HepG2 (cell line): ENCODE results near the gene DHX16. TPM values are rescaled to one million over a fixed set of nuclear protein-coding genes. Genes with fewer than 3 reads are reported as not detected.
A peak's percentile ranks its signal among the peaks of the same experiment; 100 is the strongest.

Experiments
- FOXK1 ChIP-seq: sonication (generic); formaldehyde crosslinking; IDR thresholded peaks from 2 replicates; pipeline ENCODE4 v1.4.0; 2020; ENCODE audit warnings: low read depth, missing genetic modification reagents, borderline replicate concordance
- HNRNPUL1 ChIP-seq: fragments of 200-400 bp; formaldehyde crosslinking; IDR thresholded peaks from 2 replicates; pipeline ENCODE4 v1.6.1; 2017; ENCODE audit warnings: low read depth, mild to moderate bottlenecking, low read length, moderate library complexity
- NFKBIZ ChIP-seq: IDR thresholded peaks from 2 replicates; pipeline ENCODE4 v1.6.1; 2018; ENCODE audit warnings: missing genetic modification reagents, missing compliant biosample characterization
- NPAS2 ChIP-seq: sonication (generic); formaldehyde crosslinking; IDR thresholded peaks from 2 replicates; pipeline ENCODE4 v1.8.0; 2022; ENCODE audit warnings: mild to moderate bottlenecking, missing genetic modification reagents, borderline replicate concordance
- NR2C2 ChIP-seq: sonication (generic); formaldehyde crosslinking; IDR thresholded peaks from 2 replicates; pipeline ENCODE4 v1.4.0; 2020; ENCODE audit warnings: missing genetic modification reagents, mild to moderate bottlenecking, moderate library complexity, borderline replicate concordance
- PLRG1 ChIP-seq: fragments of 450-650 bp; conservative IDR thresholded peaks from 2 replicates; pipeline ENCODE4 v1.6.1; 2016
- THYN1 ChIP-seq: sonication (generic); formaldehyde crosslinking; IDR thresholded peaks from 2 replicates; pipeline ENCODE4 v1.8.1; 2023; ENCODE audit warnings: low read depth, mild to moderate bottlenecking, moderate library complexity, missing genetic modification reagents, borderline replicate concordance
- TOPORS ChIP-seq: sonication (generic); formaldehyde crosslinking; IDR thresholded peaks from 2 replicates; pipeline ENCODE4 v1.8.0; 2023; ENCODE audit warnings: mild to moderate bottlenecking, missing genetic modification reagents
- ZBTB7B ChIP-seq: sonication (generic); formaldehyde crosslinking; IDR thresholded peaks from 2 replicates; pipeline ENCODE4 v1.4.0; 2020; ENCODE audit warnings: missing genetic modification reagents
- ZNF33A ChIP-seq: sonication (generic); formaldehyde crosslinking; IDR thresholded peaks from 2 replicates; pipeline ENCODE4 v1.5.1; 2020; ENCODE audit warnings: missing genetic modification reagents, mild to moderate bottlenecking, moderate library complexity, borderline replicate concordance
- ZNF446 ChIP-seq: sonication (generic); formaldehyde crosslinking; IDR thresholded peaks from 2 replicates; pipeline ENCODE4 v1.5.0; 2020; ENCODE audit warnings: mild to moderate bottlenecking, missing genetic modification reagents
- ZNF747 ChIP-seq: sonication (generic); formaldehyde crosslinking; IDR thresholded peaks from 2 replicates; pipeline ENCODE4 v1.8.1; 2023; ENCODE audit warnings: missing genetic modification reagents, mild to moderate bottlenecking, borderline replicate concordance
- polyA plus RNA-seq, 8 experiments: library from polyadenylated mRNA; depleted of rRNA in 3 of 8; stranded (reverse) in 7 of 8; unstranded in 1 of 8; fragments of >200 nt; fragmentation: Illumina TruSeq in 4 of 8; extraction: Trizol in 4 of 8; gene quantifications; 2 replicates each; pipeline versions ENCODE4 v1.2.1 to v1.2.3, GENCODE V29; 2011 to 2016; ENCODE audit warnings: low read depth in 4 of 8, missing spikeins in 1 of 8, mixed read lengths in 1 of 8; ENCODE audit not compliant: insufficient read depth in 1 of 8
- total RNA-seq, 5 experiments: library from RNA; depleted of rRNA; stranded (reverse); fragments of >200 nt; fragmentation: Illumina TruSeq; extraction: Trizol; gene quantifications; 2 replicates each; pipeline ENCODE4 v1.2.3, GENCODE V29; 2016; ENCODE audit warnings: low read depth in 1 of 5
- TF ChIP-seq, protein P1 (sequence below): sonication (generic); formaldehyde crosslinking; IDR thresholded peaks from 2 replicates; pipeline ENCODE4 v1.9.0; 2021; ENCODE audit warnings: missing genetic modification reagents, borderline replicate concordance
- TF ChIP-seq, protein P2 (sequence below): sonication (generic); formaldehyde crosslinking; IDR thresholded peaks from 2 replicates; pipeline ENCODE4 v1.5.0; 2020; ENCODE audit warnings: mild to moderate bottlenecking, low read depth, missing genetic modification reagents, borderline replicate concordance
- TF ChIP-seq, protein P3 (sequence below): sonication (generic); formaldehyde crosslinking; IDR thresholded peaks from 2 replicates; pipeline ENCODE4 v1.4.0; 2020; ENCODE audit warnings: missing genetic modification reagents, mild to moderate bottlenecking, borderline replicate concordance
- TF ChIP-seq, protein P4 (sequence below): sonication (generic); formaldehyde crosslinking; IDR thresholded peaks from 2 replicates; pipeline ENCODE4 v1.5.1; 2020; ENCODE audit warnings: missing genetic modification reagents, mild to moderate bottlenecking, borderline replicate concordance
- TF ChIP-seq, protein P5 (sequence below): sonication (generic); formaldehyde crosslinking; conservative IDR thresholded peaks from 2 replicates; pipeline ENCODE4 v1.4.0; 2020; ENCODE audit warnings: missing genetic modification reagents

Gene DHX16
- total and polyA plus RNA-seq, 2 of the 13 experiments (the other 11 are each of a cell fraction or from before 2014, with no cell fraction given) = 57.0 to 58.5 TPM

DNA sequence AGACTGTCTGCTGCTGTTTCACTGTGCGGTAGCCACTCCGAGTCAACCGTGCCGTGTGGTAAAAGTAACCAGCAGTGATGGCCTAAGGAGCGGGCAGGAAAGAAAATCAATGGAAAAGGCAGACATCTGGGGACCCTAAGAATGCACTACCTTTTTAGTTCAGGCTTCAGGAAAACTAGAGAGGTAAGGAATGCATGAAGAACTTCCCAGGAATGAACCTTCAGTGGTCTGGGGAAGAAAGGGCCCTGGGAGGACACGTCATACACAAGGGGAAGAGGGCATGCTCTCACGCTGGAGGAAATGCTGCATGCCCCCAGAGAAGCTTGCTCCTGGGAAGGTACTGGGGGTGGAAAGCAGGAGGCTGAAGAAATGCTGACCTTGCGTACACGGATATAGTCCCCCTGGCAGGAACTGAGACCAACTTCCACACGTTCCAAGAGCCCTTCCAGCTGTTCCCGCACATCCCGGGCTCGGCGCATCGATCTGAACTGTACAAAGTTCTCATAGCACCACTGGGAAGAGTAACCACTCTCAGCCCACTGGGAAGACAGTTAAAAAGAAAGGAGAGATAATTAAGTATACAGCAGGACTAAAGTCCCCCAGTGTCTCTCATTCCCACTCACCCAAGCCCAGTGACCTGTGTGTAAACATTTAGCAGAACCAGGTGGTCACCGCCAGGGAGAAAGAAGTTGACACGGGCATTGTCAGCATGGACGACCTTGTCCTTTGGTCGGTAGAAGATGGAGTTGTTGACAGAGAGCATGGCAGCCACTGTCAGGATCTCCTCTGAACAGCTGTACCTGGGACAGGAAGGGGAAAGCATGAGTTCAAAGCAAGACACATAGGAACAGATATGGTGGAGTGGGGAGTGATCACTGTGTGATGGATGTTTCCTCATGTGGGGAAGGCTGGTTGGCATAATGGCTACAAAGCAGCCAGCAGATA is 17.7 kb downstream of the DHX16 start (continued):
- TF ChIP-seq THYN1 = no peak
- TF ChIP-seq, protein P1, sequence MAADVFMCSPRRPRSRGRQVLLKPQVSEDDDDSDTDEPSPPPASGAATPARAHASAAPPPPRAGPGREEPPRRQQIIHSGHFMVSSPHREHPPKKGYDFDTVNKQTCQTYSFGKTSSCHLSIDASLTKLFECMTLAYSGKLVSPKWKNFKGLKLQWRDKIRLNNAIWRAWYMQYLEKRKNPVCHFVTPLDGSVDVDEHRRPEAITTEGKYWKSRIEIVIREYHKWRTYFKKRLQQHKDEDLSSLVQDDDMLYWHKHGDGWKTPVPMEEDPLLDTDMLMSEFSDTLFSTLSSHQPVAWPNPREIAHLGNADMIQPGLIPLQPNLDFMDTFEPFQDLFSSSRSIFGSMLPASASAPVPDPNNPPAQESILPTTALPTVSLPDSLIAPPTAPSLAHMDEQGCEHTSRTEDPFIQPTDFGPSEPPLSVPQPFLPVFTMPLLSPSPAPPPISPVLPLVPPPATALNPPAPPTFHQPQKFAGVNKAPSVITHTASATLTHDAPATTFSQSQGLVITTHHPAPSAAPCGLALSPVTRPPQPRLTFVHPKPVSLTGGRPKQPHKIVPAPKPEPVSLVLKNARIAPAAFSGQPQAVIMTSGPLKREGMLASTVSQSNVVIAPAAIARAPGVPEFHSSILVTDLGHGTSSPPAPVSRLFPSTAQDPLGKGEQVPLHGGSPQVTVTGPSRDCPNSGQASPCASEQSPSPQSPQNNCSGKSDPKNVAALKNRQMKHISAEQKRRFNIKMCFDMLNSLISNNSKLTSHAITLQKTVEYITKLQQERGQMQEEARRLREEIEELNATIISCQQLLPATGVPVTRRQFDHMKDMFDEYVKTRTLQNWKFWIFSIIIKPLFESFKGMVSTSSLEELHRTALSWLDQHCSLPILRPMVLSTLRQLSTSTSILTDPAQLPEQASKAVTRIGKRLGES (CRISPR knock-in tag) = no peak
- TF ChIP-seq, protein P2, sequence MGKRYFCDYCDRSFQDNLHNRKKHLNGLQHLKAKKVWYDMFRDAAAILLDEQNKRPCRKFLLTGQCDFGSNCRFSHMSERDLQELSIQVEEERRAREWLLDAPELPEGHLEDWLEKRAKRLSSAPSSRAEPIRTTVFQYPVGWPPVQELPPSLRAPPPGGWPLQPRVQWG (CRISPR knock-in tag) = no peak
- TF ChIP-seq, protein P3, sequence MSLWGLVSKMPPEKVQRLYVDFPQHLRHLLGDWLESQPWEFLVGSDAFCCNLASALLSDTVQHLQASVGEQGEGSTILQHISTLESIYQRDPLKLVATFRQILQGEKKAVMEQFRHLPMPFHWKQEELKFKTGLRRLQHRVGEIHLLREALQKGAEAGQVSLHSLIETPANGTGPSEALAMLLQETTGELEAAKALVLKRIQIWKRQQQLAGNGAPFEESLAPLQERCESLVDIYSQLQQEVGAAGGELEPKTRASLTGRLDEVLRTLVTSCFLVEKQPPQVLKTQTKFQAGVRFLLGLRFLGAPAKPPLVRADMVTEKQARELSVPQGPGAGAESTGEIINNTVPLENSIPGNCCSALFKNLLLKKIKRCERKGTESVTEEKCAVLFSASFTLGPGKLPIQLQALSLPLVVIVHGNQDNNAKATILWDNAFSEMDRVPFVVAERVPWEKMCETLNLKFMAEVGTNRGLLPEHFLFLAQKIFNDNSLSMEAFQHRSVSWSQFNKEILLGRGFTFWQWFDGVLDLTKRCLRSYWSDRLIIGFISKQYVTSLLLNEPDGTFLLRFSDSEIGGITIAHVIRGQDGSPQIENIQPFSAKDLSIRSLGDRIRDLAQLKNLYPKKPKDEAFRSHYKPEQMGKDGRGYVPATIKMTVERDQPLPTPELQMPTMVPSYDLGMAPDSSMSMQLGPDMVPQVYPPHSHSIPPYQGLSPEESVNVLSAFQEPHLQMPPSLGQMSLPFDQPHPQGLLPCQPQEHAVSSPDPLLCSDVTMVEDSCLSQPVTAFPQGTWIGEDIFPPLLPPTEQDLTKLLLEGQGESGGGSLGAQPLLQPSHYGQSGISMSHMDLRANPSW (CRISPR knock-in tag) = peak; percentile 64; the same call in 1 of the 2 replicates
- no peak for TF ChIP-seq ZNF446 (CRISPR knock-in tag)
- TF ChIP-seq PLRG1 = no peak
- TF ChIP-seq, protein P4, sequence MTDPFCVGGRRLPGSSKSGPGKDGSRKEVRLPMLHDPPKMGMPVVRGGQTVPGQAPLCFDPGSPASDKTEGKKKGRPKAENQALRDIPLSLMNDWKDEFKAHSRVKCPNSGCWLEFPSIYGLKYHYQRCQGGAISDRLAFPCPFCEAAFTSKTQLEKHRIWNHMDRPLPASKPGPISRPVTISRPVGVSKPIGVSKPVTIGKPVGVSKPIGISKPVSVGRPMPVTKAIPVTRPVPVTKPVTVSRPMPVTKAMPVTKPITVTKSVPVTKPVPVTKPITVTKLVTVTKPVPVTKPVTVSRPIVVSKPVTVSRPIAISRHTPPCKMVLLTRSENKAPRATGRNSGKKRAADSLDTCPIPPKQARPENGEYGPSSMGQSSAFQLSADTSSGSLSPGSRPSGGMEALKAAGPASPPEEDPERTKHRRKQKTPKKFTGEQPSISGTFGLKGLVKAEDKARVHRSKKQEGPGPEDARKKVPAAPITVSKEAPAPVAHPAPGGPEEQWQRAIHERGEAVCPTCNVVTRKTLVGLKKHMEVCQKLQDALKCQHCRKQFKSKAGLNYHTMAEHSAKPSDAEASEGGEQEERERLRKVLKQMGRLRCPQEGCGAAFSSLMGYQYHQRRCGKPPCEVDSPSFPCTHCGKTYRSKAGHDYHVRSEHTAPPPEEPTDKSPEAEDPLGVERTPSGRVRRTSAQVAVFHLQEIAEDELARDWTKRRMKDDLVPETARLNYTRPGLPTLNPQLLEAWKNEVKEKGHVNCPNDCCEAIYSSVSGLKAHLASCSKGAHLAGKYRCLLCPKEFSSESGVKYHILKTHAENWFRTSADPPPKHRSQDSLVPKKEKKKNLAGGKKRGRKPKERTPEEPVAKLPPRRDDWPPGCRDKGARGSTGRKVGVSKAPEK (CRISPR knock-in tag) = no peak
- no peak for TF ChIP-seq NFKBIZ
- TF ChIP-seq ZNF33A (CRISPR knock-in tag) = no peak
- peak; percentile 87 for TF ChIP-seq NR2C2 (CRISPR knock-in tag)
- no peak for TF ChIP-seq NPAS2 (CRISPR knock-in tag)
- TF ChIP-seq FOXK1 = peak; percentile 90; the same call in 1 of the 2 replicates
- peak; percentile 91 for TF ChIP-seq ZBTB7B
- TF ChIP-seq ZNF747 (CRISPR knock-in tag) = peak; percentile 95; the same call in 1 of the 2 replicates
- TF ChIP-seq, protein P5, sequence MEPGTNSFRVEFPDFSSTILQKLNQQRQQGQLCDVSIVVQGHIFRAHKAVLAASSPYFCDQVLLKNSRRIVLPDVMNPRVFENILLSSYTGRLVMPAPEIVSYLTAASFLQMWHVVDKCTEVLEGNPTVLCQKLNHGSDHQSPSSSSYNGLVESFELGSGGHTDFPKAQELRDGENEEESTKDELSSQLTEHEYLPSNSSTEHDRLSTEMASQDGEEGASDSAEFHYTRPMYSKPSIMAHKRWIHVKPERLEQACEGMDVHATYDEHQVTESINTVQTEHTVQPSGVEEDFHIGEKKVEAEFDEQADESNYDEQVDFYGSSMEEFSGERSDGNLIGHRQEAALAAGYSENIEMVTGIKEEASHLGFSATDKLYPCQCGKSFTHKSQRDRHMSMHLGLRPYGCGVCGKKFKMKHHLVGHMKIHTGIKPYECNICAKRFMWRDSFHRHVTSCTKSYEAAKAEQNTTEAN (CRISPR knock-in tag) = no peak
- TF ChIP-seq TOPORS (CRISPR knock-in tag) = 0 out of 2 replicates have a peak, but pooled peaks have one; percentile 81
- no peak for TF ChIP-seq HNRNPUL1
